SK-N-SH (cell line): Measurements from ENCODE around the gene PDE6A.

Experiments used
- CTCF ChIP-seq: fragments of 200-600 bp; sonication (generic); IDR thresholded peaks from 2 replicates; pipeline ENCODE4 v1.6.1; 2017; ENCODE audit warnings: antibody characterized with exemption, mild to moderate bottlenecking, moderate library complexity
- POLR2AphosphoS5 ChIP-seq: IDR thresholded peaks from 2 replicates; pipeline ENCODE4 v1.6.1; 2012; ENCODE audit warnings: low read depth, low read length
- RFX5 ChIP-seq: IDR thresholded peaks from 2 replicates; pipeline ENCODE4 v1.6.1; 2012; ENCODE audit warnings: mild to moderate bottlenecking, improper control_type of control experiment, low read length
- USF1 ChIP-seq: IDR thresholded peaks from 2 replicates; pipeline ENCODE4 v1.4.0; 2012; ENCODE audit warnings: low read depth, borderline replicate concordance
- TF ChIP-seq, protein P1 (sequence below): fragments of 150-350 bp; IDR thresholded peaks from 2 replicates; pipeline ENCODE4 v1.6.1; 2017; ENCODE audit warnings: antibody characterized with exemption, low read length, low read depth, borderline replicate concordance
- TF ChIP-seq, protein P2 (sequence below): IDR thresholded peaks from 2 replicates; pipeline ENCODE4 v1.4.0; 2012; ENCODE audit warnings: low read depth

DNA sequence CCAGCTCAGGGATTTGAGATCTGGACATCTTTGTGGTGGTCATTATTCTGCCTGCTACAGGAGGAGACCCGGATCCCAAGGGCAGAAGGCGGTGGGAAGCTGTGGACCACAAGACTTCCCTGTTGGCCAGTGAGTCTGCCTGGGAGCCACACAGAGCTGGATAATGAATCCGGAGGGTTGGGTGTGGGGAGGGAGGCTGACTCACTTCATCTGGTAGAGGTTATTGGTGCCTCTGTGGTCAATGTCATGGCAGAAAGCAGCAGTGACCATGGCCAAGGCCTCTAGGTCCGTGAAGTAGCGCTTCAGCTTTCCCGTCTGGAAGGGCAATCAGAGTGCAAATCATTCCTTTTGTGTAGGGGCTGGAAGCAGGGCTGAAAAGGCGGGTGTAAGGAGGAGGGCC lies 58.5 kb downstream of the PDE6A start:
- no peak for TF ChIP-seq USF1
- no peak for TF ChIP-seq RFX5
- TF ChIP-seq, protein P1, sequence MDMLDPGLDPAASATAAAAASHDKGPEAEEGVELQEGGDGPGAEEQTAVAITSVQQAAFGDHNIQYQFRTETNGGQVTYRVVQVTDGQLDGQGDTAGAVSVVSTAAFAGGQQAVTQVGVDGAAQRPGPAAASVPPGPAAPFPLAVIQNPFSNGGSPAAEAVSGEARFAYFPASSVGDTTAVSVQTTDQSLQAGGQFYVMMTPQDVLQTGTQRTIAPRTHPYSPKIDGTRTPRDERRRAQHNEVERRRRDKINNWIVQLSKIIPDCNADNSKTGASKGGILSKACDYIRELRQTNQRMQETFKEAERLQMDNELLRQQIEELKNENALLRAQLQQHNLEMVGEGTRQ: no peak
- TF ChIP-seq POLR2AphosphoS5: no peak
- TF ChIP-seq CTCF: no peak
- TF ChIP-seq, protein P2, sequence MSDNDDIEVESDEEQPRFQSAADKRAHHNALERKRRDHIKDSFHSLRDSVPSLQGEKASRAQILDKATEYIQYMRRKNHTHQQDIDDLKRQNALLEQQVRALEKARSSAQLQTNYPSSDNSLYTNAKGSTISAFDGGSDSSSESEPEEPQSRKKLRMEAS: no peak
